OCI-M1 (cell line): ENCODE data around the gene ACTL7A.

ENCODE experiments used
- DNase-seq: peaks from one replicate; lab custom pipeline; 2025; lab: John Stamatoyannopoulos, UW

Gene ACTL7A

DNA sequence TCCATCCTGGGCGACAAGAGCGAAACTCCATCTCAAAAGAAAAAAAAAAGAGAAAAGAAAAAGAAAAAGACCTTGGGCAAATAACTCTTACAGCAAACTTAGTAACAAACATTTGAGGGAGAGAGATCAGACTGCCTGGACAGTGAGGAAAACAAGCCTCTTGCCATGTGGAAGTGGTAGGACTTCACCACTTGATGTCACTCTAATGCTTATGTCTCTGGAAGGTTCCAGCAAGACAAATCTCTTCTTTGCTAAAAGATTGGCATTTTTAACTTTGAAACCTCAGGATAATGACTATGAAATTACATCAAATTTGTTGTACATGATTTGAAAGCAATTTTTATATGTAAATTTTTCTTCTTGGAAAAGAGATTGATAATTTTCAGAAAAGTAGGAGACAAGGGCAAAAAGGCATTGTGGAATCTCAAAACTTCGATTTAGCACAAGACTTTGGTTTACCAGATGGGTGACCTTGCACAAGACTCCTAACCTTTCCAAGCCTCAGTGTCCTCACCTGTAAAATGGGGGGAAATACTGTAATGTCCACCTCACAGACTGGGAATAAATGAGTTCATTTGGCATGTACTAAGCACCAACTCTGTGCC, 11.7 kb upstream of the ACTL7A start:
- DNase-seq: peak; percentile 36

DNA sequence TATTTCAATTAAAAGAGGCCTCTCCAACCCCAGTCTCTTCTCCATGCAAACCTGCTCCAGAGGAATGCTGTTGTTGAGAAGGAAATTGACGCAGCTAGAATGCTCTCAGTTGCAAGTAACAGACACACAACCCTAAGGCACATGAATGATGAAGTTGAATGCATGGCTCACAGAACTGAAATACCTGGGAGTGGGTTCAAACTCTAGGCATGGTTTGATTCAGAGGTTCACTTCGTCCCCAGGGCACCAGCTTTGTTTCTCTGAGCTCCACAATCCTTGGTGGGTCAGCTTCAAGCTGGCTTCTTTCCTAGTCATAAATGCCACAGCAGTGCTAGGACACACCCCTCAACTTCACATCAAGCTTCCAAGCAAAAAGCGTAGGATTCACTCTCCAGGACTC, 10.9 kb upstream of the ACTL7A start:
- no peak for DNase-seq

DNA sequence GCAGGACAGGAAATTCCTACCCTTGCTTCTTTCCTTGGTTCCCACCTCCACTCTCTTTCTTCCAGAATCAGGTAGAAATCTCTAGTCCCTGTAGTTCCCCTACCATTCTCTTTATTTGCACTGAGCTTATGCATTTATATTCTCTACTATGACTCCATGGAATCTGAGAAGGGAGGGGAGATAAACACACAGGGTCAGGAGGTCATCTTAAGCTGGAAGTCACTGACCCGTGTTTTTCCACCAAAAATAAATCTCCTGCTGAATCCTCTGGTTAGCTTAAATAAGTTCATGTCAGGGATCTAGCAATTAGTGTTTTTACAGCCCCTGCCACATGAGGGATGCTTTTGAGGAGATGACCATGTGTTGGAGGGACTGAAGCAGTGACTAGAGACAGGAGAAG, 10.0 kb upstream of the ACTL7A start:
- DNase-seq: no peak

DNA sequence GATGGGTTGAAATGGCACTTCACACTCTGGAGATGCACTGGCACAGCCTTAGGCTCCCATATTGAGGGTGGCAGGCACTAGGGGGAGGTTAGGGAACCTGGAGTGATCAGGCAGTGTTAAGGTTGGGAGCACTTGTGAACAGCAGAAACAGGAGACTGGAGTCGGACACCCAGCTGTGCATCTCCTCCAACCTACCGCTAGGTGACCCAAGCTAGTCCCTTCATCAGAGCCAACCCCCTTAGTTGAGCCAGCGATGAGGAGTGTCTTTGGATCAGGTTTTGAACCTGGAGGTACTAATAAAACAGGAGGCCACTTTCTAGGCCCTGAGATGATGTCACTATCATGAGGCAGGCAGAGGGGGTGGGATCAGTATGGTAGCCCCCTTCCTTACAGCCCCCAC, 8.0 kb upstream of the ACTL7A start:
- DNase-seq: peak; percentile 23

DNA sequence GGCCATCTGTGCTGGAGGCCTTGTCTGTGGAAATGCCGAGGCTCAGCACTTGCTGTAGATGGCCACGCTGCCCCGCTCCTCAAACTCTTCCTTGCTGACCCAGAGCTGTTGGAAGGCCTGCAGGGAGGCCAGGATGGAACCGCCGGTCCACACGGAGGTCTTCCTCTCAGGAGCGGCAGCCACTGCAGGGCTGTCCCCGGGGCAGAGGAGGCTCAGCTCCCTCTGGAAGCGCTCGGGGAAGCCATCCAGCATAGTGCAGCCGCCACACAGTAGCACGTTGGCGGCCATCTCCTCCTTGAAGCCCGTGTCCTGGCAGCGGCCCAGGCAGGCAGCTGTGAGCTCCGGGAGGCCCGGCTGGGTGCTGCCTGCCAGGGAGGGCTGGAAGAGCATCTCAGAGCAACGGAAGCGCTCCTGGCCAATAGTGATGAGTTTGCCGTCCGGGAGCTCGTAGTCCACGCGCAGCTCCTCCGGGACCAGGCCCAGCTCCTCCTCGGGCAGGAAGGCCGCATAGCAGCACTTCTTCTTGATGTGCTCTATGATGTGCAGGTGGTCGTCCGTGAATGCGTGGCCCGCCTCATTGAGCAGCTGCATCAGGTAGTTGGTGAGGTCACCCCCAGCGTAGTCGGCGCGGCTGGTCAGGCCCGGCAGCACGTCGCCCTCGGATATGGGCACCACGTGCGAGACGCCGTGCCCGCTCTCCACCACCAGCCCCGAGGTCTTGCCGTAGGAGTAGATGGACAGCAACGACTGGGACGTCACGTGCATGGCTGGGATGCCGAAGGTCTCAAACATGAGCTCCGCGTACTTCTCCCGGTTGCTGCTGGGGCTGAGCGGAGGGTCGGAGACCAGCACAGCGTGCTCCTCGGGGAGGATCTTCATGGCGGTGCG, 7.2 kb upstream of the ACTL7A start:
- DNase-seq: no peak

DNA sequence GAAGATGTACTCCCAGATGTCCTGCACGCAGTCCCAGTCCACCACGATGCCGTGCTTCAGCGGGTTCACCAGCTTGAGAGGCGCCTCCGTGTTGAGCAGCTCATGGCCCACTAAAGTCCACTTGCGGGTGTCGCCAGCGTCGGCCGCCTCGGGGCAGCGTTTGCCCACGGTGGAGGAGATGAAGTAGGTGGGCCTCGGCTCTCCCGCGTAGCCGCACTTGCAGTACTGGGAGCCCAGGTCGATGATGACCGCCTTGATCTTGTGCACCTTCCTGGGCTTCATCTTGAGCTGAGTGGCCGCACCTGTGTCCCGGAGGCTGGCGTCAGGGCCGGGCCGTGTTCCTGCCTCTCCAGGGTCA, 6.6 kb upstream of the ACTL7A start:
- no peak for DNase-seq

DNA sequence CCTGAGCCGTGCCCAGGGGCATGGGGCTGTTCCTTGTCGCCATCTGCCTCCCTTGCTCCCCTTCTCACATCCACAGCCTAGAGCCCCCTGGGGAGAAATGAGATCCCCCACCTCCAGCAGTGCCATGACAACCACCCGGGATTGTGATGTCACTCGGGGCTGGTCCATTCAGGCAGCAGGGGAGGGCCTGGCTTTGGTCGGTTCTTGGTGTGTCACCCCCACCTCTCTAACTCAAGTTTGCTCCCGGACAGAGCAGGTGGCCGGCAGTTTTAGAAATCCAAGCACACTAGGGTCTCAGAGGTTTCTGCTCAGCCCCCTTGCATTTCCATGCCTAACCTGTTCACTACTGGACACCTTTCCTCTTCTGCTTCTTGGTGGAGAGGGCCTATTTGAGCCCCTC, 6.2 kb upstream of the ACTL7A start, which contains the start of gene ACTL7B:
TSS of gene ACTL7B (minus strand) at position 99 of the 400 bp plus-strand sequence. CDS start at position 43, 56 bp downstream.
- no peak for DNase-seq

DNA sequence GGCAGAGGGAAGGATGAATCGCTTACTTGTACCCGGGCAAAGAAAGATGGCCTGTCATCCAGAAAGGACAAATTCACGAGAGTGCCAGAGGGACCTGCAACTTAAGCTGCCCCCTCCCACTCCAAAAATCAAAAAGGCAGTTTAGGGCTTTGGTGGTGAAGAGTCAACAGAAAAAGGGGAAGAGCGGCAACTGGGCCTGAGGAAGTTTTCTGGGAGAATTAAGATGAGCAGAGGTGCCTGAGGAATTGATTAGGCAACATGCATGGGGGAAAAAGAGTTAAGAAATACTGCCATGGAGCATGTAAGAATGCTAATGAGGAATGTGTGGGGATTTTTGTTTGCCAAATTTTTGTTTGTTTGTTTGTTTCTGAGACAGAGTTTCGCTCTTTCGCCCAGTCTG, 4.5 kb upstream of the ACTL7A start:
- DNase-seq: no peak

DNA sequence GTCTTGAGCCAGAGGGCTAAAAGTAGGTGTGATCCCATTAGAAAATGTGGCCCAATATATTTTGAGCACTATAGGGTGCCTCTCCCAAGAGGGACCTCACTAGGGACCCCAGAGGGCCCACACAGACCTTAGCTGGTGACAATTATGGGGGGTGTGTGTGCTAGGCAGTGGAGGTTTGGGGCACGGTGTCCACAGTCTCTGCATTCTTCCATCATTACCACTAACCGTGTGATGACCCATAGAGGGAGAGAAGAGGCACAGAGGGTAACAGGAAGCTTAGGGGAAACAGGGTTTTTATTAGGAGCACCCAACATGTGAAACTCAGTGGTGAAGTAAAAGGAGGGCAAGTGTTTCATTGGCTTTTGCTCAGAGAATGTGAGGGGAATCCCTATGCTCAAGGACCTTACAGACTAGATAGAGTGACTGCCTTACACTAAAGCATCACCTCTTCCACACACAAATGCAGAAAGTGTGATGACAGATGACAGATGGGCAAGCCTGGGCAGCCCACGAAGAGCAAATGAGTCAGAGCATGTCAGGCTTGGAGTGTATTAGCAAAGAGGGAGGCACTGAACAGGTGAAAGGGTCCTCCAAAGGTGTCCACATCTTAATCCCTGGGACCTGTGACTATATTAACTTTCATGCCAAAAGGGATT, 2.5 kb upstream of the ACTL7A start:
- no peak for DNase-seq

DNA sequence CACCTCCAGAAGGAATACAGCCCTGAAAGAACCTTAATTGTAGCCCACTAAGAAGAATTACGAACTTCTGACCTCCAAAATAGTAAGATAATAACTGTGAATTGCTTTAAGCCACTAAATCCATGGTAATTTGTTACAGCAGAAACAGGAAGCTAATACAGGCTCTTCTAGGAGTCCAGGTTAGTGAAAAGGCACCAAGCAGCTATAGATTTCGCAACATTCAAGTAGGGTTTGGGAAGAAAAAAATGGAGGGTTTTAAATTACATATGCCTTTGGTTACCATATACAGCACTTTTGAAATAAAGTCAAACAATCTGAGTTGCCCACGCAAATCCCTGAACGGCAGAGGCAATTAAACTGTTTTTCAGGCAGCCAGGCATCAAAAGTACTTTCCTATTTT, 1.7 kb upstream of the ACTL7A start:
- DNase-seq: peak; percentile 13

DNA sequence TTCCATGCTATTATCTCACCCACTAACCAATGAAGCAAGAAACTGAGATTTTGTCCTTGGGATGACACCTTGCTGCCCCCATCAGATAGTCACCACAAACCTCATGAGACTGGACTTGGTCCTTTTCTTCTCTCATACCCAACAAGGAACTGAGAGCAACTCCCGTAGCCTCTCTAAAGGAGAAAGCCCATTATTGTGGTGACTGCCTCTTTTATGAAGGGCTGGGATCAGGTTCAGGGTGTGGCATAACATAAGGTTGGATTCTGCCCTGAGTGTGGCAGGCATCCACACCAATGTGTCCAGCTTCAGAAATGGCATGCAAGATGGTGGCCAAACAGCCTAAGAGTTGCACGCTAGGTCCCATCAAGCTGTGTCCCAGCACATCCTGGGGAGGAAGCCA, 1.3 kb upstream of the ACTL7A start:
- no peak for DNase-seq

DNA sequence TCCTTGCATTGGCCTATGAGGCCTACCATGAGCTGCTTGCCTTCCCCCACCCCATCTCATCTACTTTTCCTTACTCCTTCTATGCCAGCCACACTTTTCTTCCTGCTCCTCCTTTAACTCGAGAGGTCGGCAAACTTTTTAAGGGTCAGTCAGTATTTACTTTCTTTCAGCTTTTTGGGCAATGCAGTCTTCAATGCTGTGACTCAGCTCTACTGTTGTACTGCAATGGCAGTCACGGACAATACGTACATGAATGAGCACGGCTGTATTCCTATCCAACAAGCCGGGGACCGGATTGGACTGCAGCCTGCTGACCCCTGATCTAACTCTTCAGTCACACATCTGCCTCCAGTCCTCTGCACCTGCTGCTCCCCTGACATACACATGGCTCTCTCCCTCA, 602 bp upstream of the ACTL7A start:
- DNase-seq: no peak

DNA sequence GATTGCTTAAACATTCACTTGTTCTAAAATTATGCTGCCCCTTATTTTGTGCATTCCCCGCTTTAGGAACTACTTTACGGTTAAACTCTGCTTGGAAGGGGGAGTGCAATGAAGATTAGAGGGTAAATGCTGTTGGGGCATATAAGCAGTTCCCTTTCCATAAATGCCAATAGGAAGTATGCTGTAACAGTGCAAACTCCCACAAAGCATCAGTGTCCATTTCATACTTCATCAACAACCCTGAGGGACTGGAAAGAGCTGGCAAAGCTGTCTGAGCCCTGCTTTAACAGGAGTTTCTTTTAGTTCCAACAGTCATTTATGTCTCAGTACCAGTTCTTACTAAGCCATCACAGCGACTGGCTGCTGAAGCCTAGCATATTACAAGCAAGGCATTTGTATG, 1.8 kb downstream of the ACTL7A start:
- no peak for DNase-seq

DNA sequence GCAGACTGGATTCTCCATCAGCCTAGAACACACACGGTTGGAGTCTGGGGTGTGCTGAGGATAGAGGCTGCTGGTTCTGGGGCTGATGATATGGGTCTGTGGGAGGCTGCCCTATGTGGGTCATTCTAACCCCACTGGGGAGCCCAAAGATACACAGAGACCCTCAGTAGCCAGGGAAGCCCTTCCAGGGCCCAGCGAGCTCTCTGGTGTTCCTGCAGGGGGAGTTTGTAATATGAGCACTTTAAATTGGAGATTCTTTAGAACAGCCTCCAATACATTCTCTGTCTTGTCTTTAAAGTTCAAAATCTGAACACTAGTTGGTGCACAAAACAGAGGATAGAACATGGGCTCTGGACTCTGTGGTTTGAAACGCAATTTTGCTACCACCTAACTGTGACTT, 2.4 kb downstream of the ACTL7A start:
- DNase-seq: no peak

DNA sequence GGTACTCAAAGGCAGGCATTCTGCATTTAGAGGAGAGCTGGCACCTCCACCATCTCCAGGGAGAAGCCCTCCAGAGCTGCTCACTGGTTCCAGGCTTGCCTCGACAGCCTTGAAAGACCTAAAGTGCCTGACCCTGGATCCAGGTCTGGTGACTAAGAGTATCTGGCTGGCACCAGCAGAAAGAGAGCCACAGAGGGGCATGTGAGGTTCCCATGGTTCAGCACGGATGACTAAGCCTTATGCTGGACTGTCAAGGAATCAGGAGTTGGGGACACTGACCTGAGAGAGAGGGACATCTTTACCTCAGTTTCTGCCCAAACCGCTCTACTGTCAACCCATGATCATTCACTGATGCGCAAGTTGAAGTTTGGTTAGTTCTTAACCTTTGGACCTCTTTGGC, 3.0 kb downstream of the ACTL7A start:
- no peak for DNase-seq

DNA sequence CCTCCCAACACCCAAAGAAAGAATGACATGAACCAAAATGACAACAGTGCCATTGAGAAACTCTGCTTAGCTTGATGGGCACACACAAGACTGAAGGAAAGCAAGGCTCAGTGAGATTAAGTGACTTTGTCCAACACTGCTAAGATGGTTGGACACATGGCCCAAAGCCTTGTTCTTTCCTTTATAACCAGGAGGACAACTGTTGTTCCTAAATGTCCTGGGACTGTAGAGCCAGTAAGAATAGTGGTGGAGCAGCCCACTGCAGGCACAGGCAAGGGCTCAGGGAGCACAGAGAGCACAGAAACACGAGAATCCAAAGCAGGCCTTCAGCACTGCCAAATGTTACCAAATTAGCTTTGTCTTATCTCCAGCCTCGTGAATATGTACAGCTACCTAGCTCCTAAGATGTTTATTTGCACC, 3.9 kb downstream of the ACTL7A start:
- DNase-seq: no peak

DNA sequence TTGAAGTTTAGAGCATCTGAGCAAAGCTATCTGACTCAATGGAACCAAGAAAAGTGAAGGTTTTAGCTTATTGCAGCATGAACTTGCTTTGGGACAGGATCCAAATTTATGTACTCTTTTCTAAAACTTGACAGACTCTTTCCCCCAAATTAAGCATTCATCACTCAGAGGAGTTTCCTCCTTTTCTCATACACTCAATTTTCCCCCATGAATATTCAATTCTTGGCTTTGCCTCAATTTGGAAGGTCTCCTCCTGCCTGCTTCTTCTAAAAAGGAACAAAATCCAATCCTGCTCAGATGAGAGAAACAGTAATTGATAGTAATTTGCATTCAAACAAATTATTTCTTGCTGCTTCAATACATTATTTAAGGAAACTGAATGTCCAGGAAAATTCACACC, 5.0 kb downstream of the ACTL7A start:
- no peak for DNase-seq

DNA sequence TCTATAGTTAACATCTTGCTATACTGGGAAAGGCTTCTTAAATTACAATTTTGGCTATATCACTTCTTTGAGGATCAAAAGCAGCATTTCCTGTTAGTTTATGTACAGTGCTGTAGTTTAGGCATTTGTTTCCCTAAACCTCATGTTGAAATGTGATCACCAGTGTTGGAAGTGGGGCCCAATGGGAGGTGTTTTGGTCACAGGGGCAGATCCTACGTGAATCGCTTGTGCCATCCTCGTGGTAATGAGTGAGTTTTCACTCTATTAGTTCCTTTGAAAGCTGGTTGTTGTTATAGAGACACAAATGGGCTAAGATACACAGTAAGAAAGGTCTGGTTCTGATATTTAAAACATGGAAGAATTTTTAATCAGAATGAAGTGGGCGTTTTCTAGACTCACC, 5.8 kb downstream of the ACTL7A start:
- no peak for DNase-seq

DNA sequence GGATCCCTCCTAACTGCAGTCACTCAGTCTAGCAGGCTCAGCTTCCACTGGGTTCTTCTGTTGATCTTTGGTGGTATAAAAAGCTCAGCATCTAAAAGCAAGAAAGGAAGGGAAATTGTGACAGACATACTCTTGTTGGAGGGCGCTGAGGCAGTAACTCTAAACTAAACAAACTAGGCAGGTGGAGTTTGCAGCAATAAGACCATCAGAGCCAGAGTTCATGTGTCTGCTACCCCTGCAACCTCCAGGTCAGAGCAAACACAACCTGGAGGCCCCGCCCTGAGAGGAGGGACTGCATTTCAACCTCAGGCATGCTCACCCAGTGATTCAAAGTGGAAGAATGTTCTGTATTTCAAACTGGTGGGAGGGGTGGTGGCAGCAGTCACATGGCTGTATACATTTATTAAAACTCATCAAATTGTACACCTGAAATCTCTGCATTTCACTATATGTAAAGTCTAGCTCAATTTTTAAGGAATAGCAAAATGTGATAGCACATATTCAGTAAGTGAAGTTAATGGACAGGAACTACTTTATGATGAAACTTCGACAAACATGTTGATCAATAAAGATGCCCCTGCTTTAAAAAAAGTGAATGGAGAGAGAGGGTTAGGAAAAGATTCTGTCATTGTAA, 7.1 kb downstream of the ACTL7A start:
- no peak for DNase-seq

DNA sequence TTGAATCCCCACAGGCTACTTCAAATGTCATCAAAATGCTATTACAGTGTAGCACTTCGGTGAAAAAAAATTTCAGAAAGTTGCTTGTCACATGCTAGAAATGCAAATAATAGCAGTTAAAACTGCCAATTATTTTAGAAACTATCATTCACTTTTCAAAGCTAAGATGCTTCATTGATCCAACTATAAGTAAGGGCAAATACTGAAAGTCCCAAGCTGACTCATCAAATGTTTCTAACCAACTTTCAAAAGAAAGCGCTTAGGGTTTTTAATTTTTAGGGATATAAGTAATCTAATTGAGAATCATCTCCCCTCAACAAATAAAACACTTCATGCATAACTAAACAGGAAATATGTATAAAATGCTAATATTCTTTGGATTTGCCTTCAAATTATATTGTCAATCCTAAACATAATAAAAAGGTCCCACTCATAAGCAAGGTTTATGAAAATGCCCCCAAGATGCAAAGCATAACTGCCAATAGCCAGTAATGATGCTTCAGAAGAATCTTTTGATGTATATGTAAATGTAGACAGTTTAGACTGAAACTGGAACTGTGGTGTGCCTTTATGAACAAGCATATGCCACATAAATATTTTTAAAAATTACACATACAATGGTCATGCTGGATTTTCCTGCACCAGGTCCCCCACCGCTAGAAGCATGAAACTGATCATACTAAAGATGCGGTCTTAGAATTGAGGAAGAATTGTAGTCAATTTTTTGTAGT, 12.2 kb downstream of the ACTL7A start:
- no peak for DNase-seq

DNA sequence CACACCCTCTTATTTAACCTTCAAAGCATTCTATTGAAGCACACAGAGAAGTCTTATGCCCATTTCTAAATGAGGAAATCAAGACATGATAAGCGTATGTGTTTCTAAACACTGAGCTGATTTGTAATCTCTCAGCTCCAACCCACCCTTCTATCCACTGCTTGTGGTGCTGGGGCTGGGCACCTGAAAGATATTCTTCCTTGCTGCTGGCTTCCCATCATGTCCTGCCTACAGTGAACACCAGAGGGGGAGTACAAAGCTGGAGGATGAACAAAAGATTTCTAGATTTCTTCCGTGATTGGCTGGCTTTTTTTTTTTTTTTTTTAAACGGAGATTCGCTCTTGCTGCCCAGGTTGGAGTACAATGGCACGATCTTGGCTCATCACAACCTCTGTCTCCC, 14.4 kb downstream of the ACTL7A start:
- no peak for DNase-seq

DNA sequence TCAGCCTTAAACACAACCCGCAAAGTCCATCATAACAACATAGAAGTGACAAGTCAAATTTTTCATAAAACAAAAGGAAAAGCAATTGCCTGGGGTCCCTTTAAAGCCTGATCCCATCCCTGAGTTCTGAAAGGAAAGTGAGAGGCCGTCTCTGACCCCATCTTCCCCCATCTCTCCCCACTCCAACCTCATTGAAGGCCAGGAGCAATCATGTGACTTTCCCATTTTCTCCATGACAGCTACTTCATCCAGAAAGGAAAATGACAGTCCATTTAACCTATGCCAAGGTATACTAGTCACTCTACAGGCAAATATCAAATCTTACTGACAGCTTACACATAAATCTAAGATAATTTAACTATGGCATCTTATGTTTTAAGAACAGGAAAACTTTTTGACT, 15.5 kb downstream of the ACTL7A start:
- no peak for DNase-seq
